ENCODE measurements around the gene SMAD3. TPM values are rescaled to one million over a fixed set of nuclear protein-coding genes. Genes with fewer than 3 reads are reported as not detected.

Gene SMAD3
- total and polyA plus RNA-seq, 10 of the 15 experiments (the other 5 are each of a cell fraction or from before 2014, with no cell fraction given): 5.6 to 43.2 (median 16.0) TPM

DNA sequence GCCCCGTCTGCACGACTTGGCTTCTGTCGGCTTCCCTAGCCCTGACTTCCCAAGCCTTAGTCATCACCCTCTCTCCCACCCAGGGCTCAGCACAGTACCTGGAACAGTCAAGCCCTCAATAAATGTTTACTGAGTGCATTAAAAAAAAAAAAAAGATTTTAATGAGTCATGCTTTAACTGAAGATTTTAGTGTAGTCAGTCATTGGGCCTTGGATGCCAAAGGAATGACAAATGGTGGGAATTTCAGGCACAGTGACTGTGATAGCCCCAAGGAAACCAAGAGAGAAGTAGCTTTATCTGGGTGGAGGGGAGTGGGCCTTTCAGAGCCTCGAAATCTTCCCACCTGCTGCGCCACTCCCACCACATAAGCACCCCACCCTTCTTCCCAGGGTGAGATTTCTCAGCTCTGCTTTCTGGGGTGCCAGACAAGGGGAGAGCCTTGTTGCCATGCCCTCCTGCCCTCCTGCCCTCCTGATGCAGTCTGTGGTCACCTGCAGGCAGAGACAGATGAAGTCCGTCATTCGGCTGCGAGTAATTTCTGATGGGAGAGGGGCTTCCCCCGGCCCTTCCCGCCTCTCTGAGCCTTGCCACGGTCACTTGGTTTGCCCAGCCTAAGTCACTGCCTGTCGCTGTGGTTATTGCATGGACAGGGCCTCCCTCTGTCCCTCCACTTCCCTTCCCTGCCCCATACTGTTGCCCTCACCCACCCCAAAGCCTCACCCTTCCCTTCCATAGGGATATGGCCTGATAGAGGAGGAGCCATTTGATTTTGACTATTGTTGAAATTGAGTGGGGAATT is 41.8 kb downstream of the SMAD3 start:
- peak; percentile 13 for ATAC-seq
- TF ChIP-seq TCF3 (IDR thresholded peaks at IDR 0.05; ENCODE audit: borderline replicate concordance, insufficient read depth, low read depth, low read length) (0 out of 2 replicates have a peak, but pooled peaks have one; percentile 29), ESRRA (IDR thresholded peaks at IDR 0.05; ENCODE audit: low read length) (no peak), RELA (IDR thresholded peaks at IDR 0.05; ENCODE audit: borderline replicate concordance, partially characterized antibody) (no peak), POLR2A (IDR thresholded peaks at IDR 0.05; ENCODE audit: low read depth, low read length) (peak; percentile 21), EED (IDR thresholded peaks at IDR 0.05; ENCODE audit: low read depth) (peak; percentile 70), CEBPZ (IDR thresholded peaks at IDR 0.05; ENCODE audit: low read depth, low read length) (no peak), BHLHE40 (IDR thresholded peaks at IDR 0.05; ENCODE audit: borderline replicate concordance in 1 of 2, low read depth in 2 of 2, low read length in 1 of 2) (0 out of 4 replicates have a peak, but pooled peaks of 1 of the 2 experiments have one; percentile 14), TCF12 (IDR thresholded peaks at IDR 0.05; ENCODE audit: low read depth, low read length) (0 out of 2 replicates have a peak, but pooled peaks have one; percentile 41), SPI1 (IDR thresholded peaks at IDR 0.05; ENCODE audit: borderline replicate concordance, insufficient read depth, low read depth, low read length) (0 out of 2 replicates have a peak, but pooled peaks have one; percentile 5), BCL3 (IDR thresholded peaks at IDR 0.05; ENCODE audit: borderline replicate concordance, insufficient read depth, low read depth, low read length, poor library complexity, severe bottlenecking) (peak; percentile 13), IKZF2 (IDR thresholded peaks at IDR 0.05) (peak in 1 of 2 experiments; percentile 20; a peak in 1 of 4 replicates), NR2F1 (conservative IDR thresholded peaks at IDR 0.05) (peak; percentile 56; the same call in 1 of the 2 replicates), CBFB (IDR thresholded peaks at IDR 0.05; ENCODE audit: low read depth) (peak; percentile 49; the same call in 1 of the 2 replicates), IKZF1 (conservative IDR thresholded peaks at IDR 0.05) (peak; percentile 40), MYB (IDR thresholded peaks at IDR 0.05; ENCODE audit: borderline replicate concordance, low read depth, low read length) (no peak)
- TF ChIP-seq, protein P1, sequence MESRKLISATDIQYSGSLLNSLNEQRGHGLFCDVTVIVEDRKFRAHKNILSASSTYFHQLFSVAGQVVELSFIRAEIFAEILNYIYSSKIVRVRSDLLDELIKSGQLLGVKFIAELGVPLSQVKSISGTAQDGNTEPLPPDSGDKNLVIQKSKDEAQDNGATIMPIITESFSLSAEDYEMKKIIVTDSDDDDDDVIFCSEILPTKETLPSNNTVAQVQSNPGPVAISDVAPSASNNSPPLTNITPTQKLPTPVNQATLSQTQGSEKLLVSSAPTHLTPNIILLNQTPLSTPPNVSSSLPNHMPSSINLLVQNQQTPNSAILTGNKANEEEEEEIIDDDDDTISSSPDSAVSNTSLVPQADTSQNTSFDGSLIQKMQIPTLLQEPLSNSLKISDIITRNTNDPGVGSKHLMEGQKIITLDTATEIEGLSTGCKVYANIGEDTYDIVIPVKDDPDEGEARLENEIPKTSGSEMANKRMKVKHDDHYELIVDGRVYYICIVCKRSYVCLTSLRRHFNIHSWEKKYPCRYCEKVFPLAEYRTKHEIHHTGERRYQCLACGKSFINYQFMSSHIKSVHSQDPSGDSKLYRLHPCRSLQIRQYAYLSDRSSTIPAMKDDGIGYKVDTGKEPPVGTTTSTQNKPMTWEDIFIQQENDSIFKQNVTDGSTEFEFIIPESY (IDR thresholded peaks at IDR 0.05): no peak

More for the DNA sequence above, 41.8 kb downstream of the SMAD3 start:
- BruUV-seq (replicated peaks): no TSS peak
- peaks cover 6% of the 10 kb centered on the region for H3K9me3 ChIP-seq (replicated peaks; ENCODE audit: control insufficient read depth, insufficient read depth, low read length)
- peak overlapping the region; percentile 61 for H3K27ac ChIP-seq (ENCODE audit: control insufficient read depth, insufficient read depth)
- peaks cover 9 to 10% of the 10 kb centered on the region in 2 experiments; a peak in 3 of 4 replicates for H3K36me3 ChIP-seq (ENCODE audit: control insufficient read depth in 2 of 2, insufficient read depth in 2 of 2, low read length in 1 of 2)
- SMC1A ChIA-PET (ENCODE audit: uncharacterized antibody, unreplicated experiment): interaction anchor here (0.9 to 6.0 kb wide), 10 partner anchors 10 to 173 kb away, joined by 3 to 49 read pairs (median 4); no protein-coding TSS in a partner anchor
- WGBS (ENCODE audit: insufficient coverage, insufficient replicate concordance, low lambda C conversion rate, missing lambda C conversion rate): 50% methylated on average over 12 of the region's 12 CpGs
- no peaks in the 10 kb centered on the region; the same call in 1 of the 2 replicates for H4K20me1 ChIP-seq (ENCODE audit: control insufficient read depth, insufficient read depth)
- H3K4me1 ChIP-seq (ENCODE audit: control insufficient read depth, insufficient read depth, low read length): peaks cover 84% of the 10 kb centered on the region
- no peak overlapping the region; the same call in 1 of the 2 replicates for H3K9ac ChIP-seq (ENCODE audit: control insufficient read depth, insufficient read depth, low read length)
- H3K4me3 ChIP-seq: no peak overlapping the region
- CTCF ChIA-PET: interaction anchor here (1.1 to 1.6 kb wide), 2 partner anchors 25 to 156 kb away, joined by 4 read pairs; no protein-coding TSS in a partner anchor
- POLR2A ChIA-PET: interaction anchor here (0.8 to 1.3 kb wide), 4 partner anchors 10 to 28 kb away, joined by 3 to 5 read pairs (median 4); no protein-coding TSS in a partner anchor
- DNase-seq (ENCODE audit: low read depth, low spot score) (no peak), FAIRE-seq (no peak)
- in situ Hi-C loops (cut with MboI) (no loop called here), intact Hi-C loops (cut with micrococcal nuclease; ENCODE audit: unreplicated experiment) (no loop called here)
- H3K27me3 ChIP-seq (replicated peaks in 1 of 2; ENCODE audit: control insufficient read depth in 2 of 2, insufficient read depth in 2 of 2, low read length in 1 of 2): no peaks in the 10 kb centered on the region
- no peak overlapping the region for H2AFZ ChIP-seq (ENCODE audit: control insufficient read depth, low read depth, low read length)
- H3K4me2 ChIP-seq (ENCODE audit: control insufficient read depth, insufficient read depth): peak overlapping the region; percentile 30
- RAD21 ChIA-PET (ENCODE audit: unreplicated experiment): interaction anchor here (0.8 to 1.3 kb wide), 5 partner anchors 9 to 28 kb away, joined by 3 read pairs; no protein-coding TSS in a partner anchor
- H3K79me2 ChIP-seq (ENCODE audit: control insufficient read depth, insufficient read depth, low read length): peaks cover 90% of the 10 kb centered on the region
